Dendritic cell treated with granulocyte-macrophage colony-stimulating factor and Interleukin-4, amounts not matched to agents 40 ng/mL and 50 ng/mL, for 4 days (primary cell): ENCODE data around the gene B4GALNT1.
A peak's percentile ranks its signal among the peaks of the same experiment; 100 is the strongest.
"Not testable (repeated sequence)": the region's sequence is repeated elsewhere in the genome, so short reads cannot be mapped to it uniquely, and the experiment has no call there.

Source experiments
- H3K27ac Mint-ChIP-seq: one replicate; pipeline ENCODE4 v1.8.0; 2022; ENCODE audit warnings: mild to moderate bottlenecking, mixed read lengths
- H3K27me3 Mint-ChIP-seq: one replicate; pipeline ENCODE4 v1.8.0; 2022; ENCODE audit warnings: mild to moderate bottlenecking, mixed read lengths
- H3K36me3 Mint-ChIP-seq: one replicate; pipeline ENCODE4 v1.8.0; 2022; ENCODE audit warnings: low read depth, mixed read lengths
- H3K4me1 Mint-ChIP-seq: one replicate; pipeline ENCODE4 v1.8.0; 2022; ENCODE audit warnings: low read depth, mixed read lengths
- H3K4me3 Mint-ChIP-seq: one replicate; pipeline ENCODE4 v1.8.0; 2022; ENCODE audit warnings: mild to moderate bottlenecking, moderate library complexity, mixed read lengths
- H3K9me3 Mint-ChIP-seq: one replicate; pipeline ENCODE4 v1.8.0; 2022; ENCODE audit warnings: mixed read lengths
- intact Hi-C: fragments of 100-400 bp; cut with micrococcal nuclease; formaldehyde crosslinking; loops from one replicate; pipeline ENCODE4 v1.15.0; 2022

Gene B4GALNT1

DNA sequence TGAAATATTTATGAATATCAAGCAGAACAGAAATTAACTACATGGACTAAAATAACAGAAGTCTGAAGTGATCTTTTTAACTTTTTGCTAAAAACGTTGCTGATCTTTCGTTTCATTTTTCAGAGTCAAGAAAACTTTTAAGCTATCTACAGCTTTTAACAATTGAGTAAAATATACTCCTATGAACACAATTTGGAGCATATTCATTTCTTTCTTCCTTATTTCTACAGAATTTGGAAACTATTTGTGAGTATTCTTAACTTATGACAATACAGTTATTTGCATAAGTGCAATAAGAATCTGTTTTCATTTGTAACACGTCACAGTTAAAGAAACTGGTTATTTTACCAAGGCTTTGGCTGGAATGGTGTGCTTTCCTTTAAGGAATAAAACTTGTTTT is 21.0 kb upstream of the B4GALNT1 start:
- Mint-ChIP-seq H3K4me1 (no peaks in the 10 kb centered on the region), H3K27ac (no peak overlapping the region), H3K9me3 (no peaks in the 10 kb centered on the region), H3K27me3 (peaks cover 21% of the 10 kb centered on the region), H3K36me3 (no peaks in the 10 kb centered on the region), H3K4me3 (no peak overlapping the region)
- intact Hi-C loops = no loop called here

DNA sequence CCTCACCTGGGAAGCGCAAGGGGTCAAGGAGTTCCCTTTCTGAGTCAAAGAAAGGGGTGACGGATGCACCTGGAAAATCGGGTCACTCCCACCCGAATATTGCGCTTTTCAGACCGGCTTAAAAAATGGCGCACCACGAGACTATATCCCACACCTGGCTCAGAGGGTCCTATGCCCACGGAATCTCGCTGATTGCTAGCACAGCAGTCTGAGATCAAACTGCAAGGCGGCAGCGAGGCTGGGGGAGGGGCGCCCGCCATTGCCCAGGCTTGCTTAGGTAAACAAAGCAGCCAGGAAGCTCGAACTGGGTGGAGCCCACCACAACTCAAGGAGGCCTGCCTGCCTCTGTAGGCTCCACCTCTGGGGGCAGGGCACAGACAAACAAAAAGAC is 13.7 kb upstream of the B4GALNT1 start:
- intact Hi-C loops, H3K9me3 Mint-ChIP-seq, H3K27ac Mint-ChIP-seq, H3K36me3 Mint-ChIP-seq, H3K4me1 Mint-ChIP-seq, H3K4me3 Mint-ChIP-seq: not testable (repeated sequence)
- H3K27me3 Mint-ChIP-seq = peaks cover 20% of the 10 kb centered on the region

DNA sequence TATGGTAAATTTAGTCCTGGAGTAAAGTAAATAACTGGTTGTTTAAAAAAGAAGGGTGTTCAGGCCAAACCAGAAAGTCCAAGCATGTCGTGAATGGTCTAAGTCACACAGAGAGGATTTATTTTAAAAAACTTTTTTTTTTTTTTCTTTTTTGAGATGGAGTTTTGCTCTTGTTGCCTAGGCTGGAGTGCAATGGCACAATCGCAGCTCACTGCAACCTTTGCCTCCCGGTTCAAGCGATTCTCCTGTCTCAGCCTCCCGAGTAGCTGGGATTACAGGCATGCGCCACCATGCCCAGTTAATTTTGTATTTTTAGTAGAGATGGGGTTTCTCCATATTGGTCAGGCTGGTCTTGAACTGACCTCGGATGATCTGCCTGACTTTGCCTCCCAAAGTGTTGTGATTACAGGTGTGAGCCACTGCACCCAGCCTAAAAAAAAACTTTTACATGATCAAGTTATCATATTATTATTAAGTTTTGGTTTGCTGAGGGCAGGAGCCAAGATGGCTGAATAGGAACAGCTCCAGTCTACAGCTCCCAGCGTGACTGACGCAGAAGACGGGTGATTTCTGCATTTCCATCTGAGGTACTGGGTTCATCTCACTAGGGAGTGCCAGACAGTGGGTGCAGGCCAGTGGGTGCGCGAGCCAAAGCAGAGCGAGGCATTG is 13.1 kb upstream of the B4GALNT1 start:
- H3K4me1 Mint-ChIP-seq, H3K9me3 Mint-ChIP-seq, H3K4me3 Mint-ChIP-seq, H3K27ac Mint-ChIP-seq, H3K36me3 Mint-ChIP-seq, intact Hi-C loops: not testable (repeated sequence)
- peaks cover 25% of the 10 kb centered on the region for H3K27me3 Mint-ChIP-seq

DNA sequence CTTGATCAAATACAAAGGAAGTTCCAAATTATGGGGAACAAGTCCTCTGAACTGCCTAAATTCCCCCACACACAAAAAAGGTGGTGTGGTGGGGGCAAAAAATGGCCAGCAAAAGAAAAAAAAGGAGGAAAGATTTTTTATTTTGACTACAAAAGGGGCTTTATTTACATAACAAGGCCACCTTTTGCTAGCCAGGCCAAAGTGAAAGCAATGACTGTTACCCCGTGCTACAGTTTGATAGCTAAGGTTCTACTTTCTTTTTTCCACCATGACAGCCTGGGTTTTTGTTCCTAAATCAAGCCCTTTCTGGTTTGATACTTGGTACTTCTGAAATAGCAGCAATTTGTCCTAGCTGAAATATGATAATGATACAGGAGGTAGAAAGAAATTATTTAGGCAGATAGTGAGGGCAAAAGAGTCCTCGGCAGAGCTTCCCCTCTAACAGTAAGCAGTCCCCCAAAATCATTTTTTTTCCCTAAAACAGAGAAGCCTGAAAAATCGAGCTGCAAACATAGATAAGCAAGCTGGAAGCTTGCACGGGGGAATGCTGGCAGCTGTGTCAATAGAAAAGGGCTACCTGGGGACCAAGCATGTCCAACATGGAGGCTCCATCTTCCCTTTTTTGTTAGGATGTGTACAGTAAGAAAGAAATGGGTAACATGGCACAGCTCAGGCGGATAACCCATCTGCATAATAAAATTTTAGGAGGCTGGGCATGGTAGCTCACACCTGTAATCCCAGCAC is 8.9 kb upstream of the B4GALNT1 start:
- no peak overlapping the region for H3K4me3 Mint-ChIP-seq
- H3K4me1 Mint-ChIP-seq = no peaks in the 10 kb centered on the region
- no peaks in the 10 kb centered on the region for H3K36me3 Mint-ChIP-seq
- H3K27ac Mint-ChIP-seq = no peak overlapping the region
- no peaks in the 10 kb centered on the region for H3K9me3 Mint-ChIP-seq
- H3K27me3 Mint-ChIP-seq = peaks cover 42% of the 10 kb centered on the region
- intact Hi-C loops = no loop called here

DNA sequence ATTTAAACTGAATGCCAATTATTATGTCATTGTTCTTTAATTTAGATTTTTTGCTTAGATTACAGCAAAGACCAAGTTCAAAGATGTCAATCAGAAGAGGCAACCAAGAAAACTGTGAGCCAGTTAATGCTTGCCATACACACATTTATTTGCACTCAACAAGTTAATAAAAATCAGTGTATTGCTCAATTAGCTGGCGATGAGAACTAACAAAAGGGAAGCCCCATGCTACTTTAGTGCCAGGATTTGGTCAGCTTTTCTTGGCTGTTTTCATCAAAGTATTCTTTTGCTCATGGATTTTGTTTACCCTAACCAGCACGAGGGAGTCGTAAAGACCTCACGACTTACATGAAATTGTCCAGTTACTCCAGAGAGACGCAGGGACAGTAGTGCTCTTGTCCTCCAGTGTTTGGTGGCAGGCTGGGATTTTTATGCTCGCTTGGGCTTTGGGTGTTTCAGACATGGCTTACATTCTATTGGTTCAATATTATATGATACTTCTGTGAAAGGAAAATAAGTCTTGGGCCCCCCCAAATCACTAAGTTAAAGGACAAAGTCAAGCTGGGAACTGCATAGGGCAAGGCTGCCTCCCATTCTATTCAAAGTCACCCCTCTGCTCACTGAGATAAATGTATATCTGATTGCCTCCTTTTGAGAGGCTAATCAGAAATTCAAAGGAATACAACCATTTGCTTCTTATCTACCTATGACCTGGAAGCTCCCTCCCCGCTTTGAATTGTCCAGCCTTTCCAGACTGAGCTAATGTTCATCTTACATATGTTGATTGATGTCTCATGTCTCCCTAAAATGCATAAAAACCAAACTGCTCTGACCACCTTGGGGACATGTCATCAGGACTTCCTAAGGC is 7.4 kb upstream of the B4GALNT1 start:
- Mint-ChIP-seq H3K27me3 (peaks cover 47% of the 10 kb centered on the region), H3K9me3 (no peaks in the 10 kb centered on the region), H3K4me3 (no peak overlapping the region), H3K27ac (no peak overlapping the region), H3K4me1 (no peaks in the 10 kb centered on the region), H3K36me3 (no peaks in the 10 kb centered on the region)
- intact Hi-C loops = no loop called here

DNA sequence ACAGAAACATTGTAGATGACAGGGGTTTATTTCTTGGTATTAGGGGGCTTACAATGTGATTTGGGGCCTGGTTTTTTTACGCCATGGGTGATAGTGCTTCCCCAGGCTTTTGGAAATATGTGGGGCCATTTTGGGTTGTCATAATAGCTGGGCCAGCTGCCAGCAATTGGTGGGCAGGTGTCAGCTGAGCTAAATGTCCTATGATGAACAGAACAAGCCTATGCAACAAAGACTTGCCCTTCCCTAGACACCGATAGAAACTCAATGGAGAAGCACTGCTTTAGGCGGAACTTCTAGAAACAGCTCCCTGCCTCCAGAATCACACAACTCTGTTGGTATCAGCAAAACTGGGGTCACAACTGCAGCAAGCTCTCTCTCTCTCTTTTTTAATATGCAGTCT is 5.1 kb upstream of the B4GALNT1 start:
- Mint-ChIP-seq H3K27ac (no peak overlapping the region), H3K9me3 (no peaks in the 10 kb centered on the region), H3K4me1 (peaks cover 6% of the 10 kb centered on the region), H3K27me3 (peaks cover 55% of the 10 kb centered on the region), H3K36me3 (no peaks in the 10 kb centered on the region), H3K4me3 (no peak overlapping the region)
- intact Hi-C loops = no loop called here

DNA sequence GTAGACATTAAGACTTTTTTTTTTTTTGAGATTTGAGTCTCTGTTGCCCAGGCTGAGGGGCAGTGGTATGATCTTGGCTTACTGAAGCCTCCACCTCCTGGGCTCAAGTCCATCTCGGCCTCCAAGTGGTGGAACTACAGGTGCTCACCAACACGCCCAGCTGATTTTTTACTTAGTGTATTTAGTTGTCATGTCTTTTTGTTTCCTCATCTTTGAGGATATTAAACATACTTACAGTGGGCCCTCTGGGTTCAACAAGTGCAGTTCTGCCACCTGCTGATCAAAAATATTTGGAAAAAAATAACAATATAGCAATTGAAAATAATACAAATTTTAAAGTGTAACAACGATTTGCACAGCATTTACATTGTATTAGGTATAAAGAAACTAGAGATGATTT is 4.4 kb upstream of the B4GALNT1 start:
- peaks cover 57% of the 10 kb centered on the region for H3K27me3 Mint-ChIP-seq
- no peaks in the 10 kb centered on the region for H3K36me3 Mint-ChIP-seq
- no peak overlapping the region for H3K4me3 Mint-ChIP-seq
- intact Hi-C loops = no loop called here
- H3K9me3 Mint-ChIP-seq = no peaks in the 10 kb centered on the region
- H3K27ac Mint-ChIP-seq = no peak overlapping the region
- peaks cover 8% of the 10 kb centered on the region for H3K4me1 Mint-ChIP-seq

DNA sequence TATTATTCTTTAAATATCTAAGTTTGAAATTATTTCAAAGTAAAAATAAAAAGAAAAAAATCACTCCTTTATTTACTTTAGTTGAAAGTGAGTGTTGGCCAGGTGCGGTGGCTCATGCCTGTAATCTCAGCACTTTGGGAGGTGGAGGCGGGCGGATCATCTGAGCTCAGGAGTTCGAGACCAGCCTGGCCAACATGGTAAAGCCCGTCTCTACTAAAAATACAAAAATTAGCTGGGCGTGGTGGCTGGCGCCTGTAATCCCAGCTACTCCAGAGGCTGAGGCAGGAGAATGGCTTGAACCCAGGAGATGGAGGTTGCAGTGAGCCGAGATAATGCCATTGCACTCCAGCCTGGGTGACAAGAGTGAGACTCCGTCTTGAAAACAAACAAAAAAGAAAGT is 3.7 kb upstream of the B4GALNT1 start:
- H3K36me3 Mint-ChIP-seq, H3K4me3 Mint-ChIP-seq, intact Hi-C loops, H3K27ac Mint-ChIP-seq, H3K9me3 Mint-ChIP-seq: not testable (repeated sequence)
- peaks cover 14% of the 10 kb centered on the region for H3K4me1 Mint-ChIP-seq
- H3K27me3 Mint-ChIP-seq = peaks cover 58% of the 10 kb centered on the region

DNA sequence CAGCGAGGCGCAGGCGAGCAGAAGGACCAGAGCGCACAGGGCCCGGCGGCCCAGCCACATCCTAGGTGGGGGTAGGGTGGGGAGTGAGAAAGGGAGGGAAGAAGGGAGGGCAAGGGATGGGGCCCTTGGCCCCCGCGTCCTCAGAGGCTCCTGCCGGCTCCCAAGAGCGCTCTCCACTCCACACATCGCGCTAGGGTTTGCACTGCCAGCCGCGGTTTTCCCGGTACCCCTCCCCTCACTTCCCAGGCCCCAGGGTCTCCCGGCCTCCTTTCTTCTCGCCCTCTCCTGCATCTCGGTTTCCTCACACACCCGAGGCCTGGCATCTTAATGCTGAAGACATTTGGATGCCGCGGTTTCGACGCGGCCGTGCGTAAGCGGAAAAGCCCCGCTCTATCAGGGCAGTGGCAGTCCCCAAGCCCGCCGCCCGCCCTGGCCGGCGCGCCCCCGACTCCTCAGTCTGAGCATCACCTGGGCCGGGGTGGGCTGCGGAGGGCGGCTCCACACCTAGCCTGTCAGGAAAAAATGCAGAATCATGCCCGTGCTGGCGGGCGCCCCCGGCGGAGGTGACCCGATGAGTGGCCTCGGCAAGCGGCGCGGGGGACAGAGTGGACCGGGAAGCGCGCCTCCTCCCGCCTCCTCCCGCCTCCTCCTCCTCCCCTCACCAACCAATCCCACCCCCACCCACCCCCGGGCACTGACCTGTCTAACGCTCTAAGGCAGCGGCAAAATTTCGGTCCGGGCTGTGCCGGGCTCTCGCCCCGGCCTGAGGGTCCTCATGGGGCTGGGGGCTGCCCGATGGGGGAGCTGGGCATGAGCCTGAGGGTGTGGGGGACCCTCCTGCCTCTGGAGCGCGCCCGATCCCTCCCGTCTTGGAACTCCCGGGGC is 686 bp downstream of the B4GALNT1 start:
- H3K36me3 Mint-ChIP-seq = no peaks in the 10 kb centered on the region
- no peak overlapping the region for H3K27ac Mint-ChIP-seq
- intact Hi-C loops = loop anchor here (5.0 kb wide), 1 partner anchor 60 kb away; the partner anchor contains the start of gene OS9
- H3K4me1 Mint-ChIP-seq = peaks cover 26% of the 10 kb centered on the region
- H3K4me3 Mint-ChIP-seq = peak overlapping the region; percentile 68
- no peaks in the 10 kb centered on the region for H3K9me3 Mint-ChIP-seq
- H3K27me3 Mint-ChIP-seq = peaks cover 79% of the 10 kb centered on the region

DNA sequence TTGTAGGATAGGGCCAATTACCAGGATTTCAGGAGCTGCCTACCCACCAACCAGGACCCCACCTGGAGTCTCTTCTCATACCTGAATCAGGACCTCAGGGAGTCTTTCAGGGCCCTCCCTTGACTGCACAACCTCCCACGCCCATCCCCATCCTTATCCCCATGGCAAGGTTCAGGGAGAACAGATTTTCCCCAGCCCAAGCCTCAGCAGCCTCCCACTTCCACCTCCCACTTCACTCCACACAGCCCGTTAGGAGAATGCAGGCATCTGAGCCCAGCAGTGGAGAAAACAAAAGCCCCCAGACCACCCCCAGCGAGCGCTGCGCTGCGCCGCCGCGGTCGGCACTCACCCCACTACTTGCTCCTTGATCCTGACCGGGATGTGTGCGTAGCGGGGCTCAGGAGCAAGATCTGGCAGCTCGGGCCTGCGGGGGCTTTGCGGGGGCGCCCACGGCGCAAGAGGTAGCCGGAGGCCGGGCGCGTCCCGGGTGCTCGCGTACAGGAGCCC is 1.4 kb downstream of the B4GALNT1 start:
- Mint-ChIP-seq H3K4me3 (no peak overlapping the region), H3K36me3 (no peaks in the 10 kb centered on the region)

DNA sequence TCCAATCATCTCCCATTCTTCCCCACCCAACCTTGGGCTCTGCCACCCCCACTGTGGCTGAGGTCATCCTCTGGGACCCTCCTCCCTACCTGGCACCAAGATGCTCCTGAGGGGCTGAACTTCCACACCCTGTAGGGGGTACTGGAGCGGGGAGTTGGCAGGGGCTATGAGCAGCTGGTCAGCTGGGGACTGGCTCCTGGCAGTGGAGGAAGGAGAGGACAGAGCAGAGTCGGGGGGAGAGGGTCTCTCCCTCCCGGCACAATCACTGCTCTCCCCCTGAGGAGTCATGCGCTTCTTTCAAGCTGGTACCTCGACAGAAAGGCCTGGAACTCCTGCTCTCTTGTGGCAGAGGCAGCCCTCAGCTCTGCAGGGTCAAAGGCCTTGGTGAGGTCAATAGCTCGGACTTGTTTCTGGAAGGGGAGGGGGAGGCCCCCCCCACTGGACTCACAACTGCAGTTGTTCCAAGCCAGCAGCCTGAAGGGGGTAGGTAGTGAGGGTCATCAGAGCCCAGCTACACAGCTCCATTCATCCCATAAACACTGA is 2.0 kb downstream of the B4GALNT1 start:
- Mint-ChIP-seq H3K27ac (no peak overlapping the region), H3K27me3 (peaks cover 90% of the 10 kb centered on the region), H3K36me3 (no peaks in the 10 kb centered on the region), H3K4me1 (peaks cover 32% of the 10 kb centered on the region), H3K4me3 (no peak overlapping the region), H3K9me3 (no peaks in the 10 kb centered on the region)
- intact Hi-C loops = loop anchor here (5.0 kb wide), 1 partner anchor 61 kb away; the partner anchor contains the start of gene OS9

More for the DNA sequence above, 1.4 kb downstream of the B4GALNT1 start:
- intact Hi-C loops = loop anchor here (5.0 kb wide), 1 partner anchor 61 kb away; the partner anchor contains the start of gene OS9
- Mint-ChIP-seq H3K4me1 (peaks cover 32% of the 10 kb centered on the region), H3K27ac (no peak overlapping the region), H3K9me3 (no peaks in the 10 kb centered on the region), H3K27me3 (peaks cover 83% of the 10 kb centered on the region)

DNA sequence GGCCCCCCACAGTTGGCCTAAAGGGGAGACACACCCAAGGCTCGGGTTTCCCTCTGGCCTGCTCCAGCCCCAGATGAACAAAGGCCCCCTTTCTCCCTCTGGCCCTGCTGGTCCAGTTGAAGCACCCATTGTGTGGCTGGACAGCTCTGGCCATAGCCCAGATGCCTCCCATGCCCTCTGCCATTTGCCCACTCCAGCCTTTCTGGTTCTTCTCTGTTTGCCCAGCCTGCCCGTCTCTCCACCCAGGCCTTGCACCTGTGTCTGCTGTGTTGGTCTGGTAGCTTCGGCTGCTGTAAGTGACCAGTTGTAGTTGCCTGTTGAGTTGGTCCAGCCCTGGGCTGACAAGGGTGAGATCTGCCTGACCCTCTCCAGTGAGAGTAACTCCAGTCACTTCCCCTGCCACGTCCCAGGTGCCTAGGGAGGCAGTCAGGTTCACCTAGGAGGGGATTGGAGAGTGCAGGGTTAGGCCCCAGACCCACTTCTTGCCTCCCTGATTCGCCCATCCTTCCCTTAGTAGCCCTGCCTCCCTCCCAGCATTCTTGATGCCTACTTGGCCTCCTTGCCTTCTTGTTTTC is 3.0 kb downstream of the B4GALNT1 start:
- no peak overlapping the region for H3K4me3 Mint-ChIP-seq
- intact Hi-C loops = loop anchor here (5.0 kb wide), 1 partner anchor 62 kb away; the partner anchor contains the start of gene OS9
- H3K27me3 Mint-ChIP-seq = peaks cover 92% of the 10 kb centered on the region
- no peaks in the 10 kb centered on the region for H3K9me3 Mint-ChIP-seq
- peaks cover 32% of the 10 kb centered on the region for H3K4me1 Mint-ChIP-seq
- H3K36me3 Mint-ChIP-seq = no peaks in the 10 kb centered on the region
- no peak overlapping the region for H3K27ac Mint-ChIP-seq
